ENCODE data around the gene LILRA5. TPM values are rescaled to one million over a fixed set of nuclear protein-coding genes. Genes with fewer than 3 reads are reported as not detected.

LILRA5 gene
- total and polyA plus RNA-seq, 10 of the 15 experiments (the other 5 are each of a cell fraction or from before 2014, with no cell fraction given): 0.05 to 1.2 (median 0.36) TPM; not detected in 4

- TF ChIP-seq ZBTB33 (IDR thresholded peaks at IDR 0.05) (no peak), SUPT20H (IDR thresholded peaks at IDR 0.05; ENCODE audit: borderline replicate concordance, control insufficient read depth, low read depth, low read length) (no peak), ZNF687 (IDR thresholded peaks at IDR 0.05) (peak; percentile 19; the same call in 1 of the 2 replicates), SMC3 (IDR thresholded peaks at IDR 0.05; ENCODE audit: borderline replicate concordance, low read length) (no peak)
Observed at GRCh38 chr19:54339646-54340358, 26.8 kb upstream of the LILRA5 start (continued).

GRCh38 chr19:54338521-54338920 is 25.6 kb upstream of the LILRA5 start:
- POLR2A ChIA-PET: no interaction called here
- WGBS (ENCODE audit: insufficient coverage, insufficient replicate concordance, low lambda C conversion rate, missing lambda C conversion rate): 20% methylated on average over 6 of the region's 6 CpGs
- Histone ChIP-seq H3K27ac (ENCODE audit: control insufficient read depth, insufficient read depth) (no peak overlapping the region), H3K9me3 (replicated peaks; ENCODE audit: control insufficient read depth, insufficient read depth, low read length) (no peaks in the 10 kb centered on the region), H3K4me1 (ENCODE audit: control insufficient read depth, insufficient read depth, low read length) (no peaks in the 10 kb centered on the region), H3K79me2 (ENCODE audit: control insufficient read depth, insufficient read depth, low read length) (no peaks in the 10 kb centered on the region), H3K4me3 (no peak overlapping the region), H3K36me3 (ENCODE audit: control insufficient read depth in 2 of 2, insufficient read depth in 2 of 2, low read length in 1 of 2) (no peaks in the 10 kb centered on the region), H4K20me1 (ENCODE audit: control insufficient read depth, insufficient read depth) (no peaks in the 10 kb centered on the region), H2AFZ (ENCODE audit: control insufficient read depth, low read depth, low read length) (no peak overlapping the region), H3K27me3 (replicated peaks in 1 of 2; ENCODE audit: control insufficient read depth in 2 of 2, insufficient read depth in 2 of 2, low read length in 1 of 2) (0 out of 4 replicates have a peak, but pooled peaks cover 0 to 2% of the 10 kb centered on the region in 2 experiments), H3K9ac (ENCODE audit: control insufficient read depth, insufficient read depth, low read length) (no peak overlapping the region), H3K4me2 (ENCODE audit: control insufficient read depth, insufficient read depth) (no peak overlapping the region)
- CTCF ChIA-PET: interaction anchor here (0.6 to 2.2 kb wide), 2 partner anchors 14 to 52 kb away, joined by 4 to 7 read pairs; no protein-coding TSS in a partner anchor
- no peak for ATAC-seq
- in situ Hi-C loops (cut with MboI): no loop called here
- intact Hi-C loops (cut with micrococcal nuclease; ENCODE audit: unreplicated experiment): no loop called here
- SMC1A ChIA-PET (ENCODE audit: uncharacterized antibody, unreplicated experiment): interaction anchor here (1.2 kb wide), 1 partner anchor 12 kb away, joined by 5 read pairs; no protein-coding TSS in a partner anchor
- RAD21 ChIA-PET (ENCODE audit: unreplicated experiment): no interaction called here
- no peak for DNase-seq (ENCODE audit: low read depth, low spot score)
- no peak for TF ChIP-seq JUNB (IDR thresholded peaks at IDR 0.05)
- TF ChIP-seq RELB (IDR thresholded peaks at IDR 0.05; ENCODE audit: low read depth): no peak
- no TSS peak for BruUV-seq (replicated peaks)
- FAIRE-seq: no peak
